Small intestine (tissue), 7 donors: ENCODE measurements around the gene TMEM219. TPM values are rescaled to one million over a fixed set of nuclear protein-coding genes. Genes with fewer than 3 reads are reported as not detected.
A peak's percentile ranks its signal among the peaks of the same experiment; 100 is the strongest.

Experiments
- DNase-seq, 2 donors: peaks; one replicate each; pipeline versions ENCODE4 v3.0.0 to v3.0.0-alpha.2; 2013
- FAIRE-seq: peaks from 2 replicates; lab custom pipeline; 2012; peaks lifted over from hg19 to GRCh38; lab: Jason Lieb, UNC
- H3K27ac ChIP-seq, 3 donors: one replicate each; pipeline ENCODE4 v1.5.1; 2013; ENCODE audit warnings: low read length in 2 of 3, mild to moderate bottlenecking in 2 of 3, control low read depth in 1 of 3, inconsistent platforms in 1 of 3, low read depth in 1 of 3, moderate library complexity in 1 of 3
- H3K27me3 ChIP-seq, 3 donors: one replicate each; pipeline ENCODE4 v1.6.1; 2013; ENCODE audit warnings: low read length in 3 of 3, inconsistent platforms in 1 of 3; ENCODE audit not compliant: control insufficient read depth in 3 of 3, insufficient read depth in 3 of 3
- H3K36me3 ChIP-seq, 3 donors: one replicate each; pipeline ENCODE4 v1.6.1; 2013; ENCODE audit warnings: low read length in 3 of 3, inconsistent platforms in 1 of 3, low read depth in 1 of 3, mild to moderate bottlenecking in 1 of 3, moderate library complexity in 1 of 3; ENCODE audit not compliant: control insufficient read depth in 3 of 3, insufficient read depth in 2 of 3
- H3K4me1 ChIP-seq, 3 donors: one replicate each; pipeline ENCODE4 v1.6.1; 2013; ENCODE audit warnings: low read length in 2 of 3, inconsistent platforms in 1 of 3, low read depth in 1 of 3, mild to moderate bottlenecking in 1 of 3, moderate library complexity in 1 of 3; ENCODE audit not compliant: control insufficient read depth in 3 of 3, insufficient read depth in 2 of 3
- H3K4me3 ChIP-seq, 3 donors: one replicate each; pipeline ENCODE4 v1.5.1; 2013; ENCODE audit warnings: low read length in 3 of 3, control low read depth in 1 of 3, inconsistent platforms in 1 of 3, low read depth in 1 of 3, mild to moderate bottlenecking in 1 of 3, moderate library complexity in 1 of 3
- H3K9me3 ChIP-seq, 2 donors: one replicate each; pipeline ENCODE4 v1.6.1; 2013; ENCODE audit warnings: low read depth in 1 of 2, low read length in 1 of 2; ENCODE audit not compliant: control insufficient read depth in 2 of 2, insufficient read depth in 1 of 2
- WGBS, 3 donors: extraction: QIAGEN DNeasy Blood & Tissue Kit; methylation state at CpG; one replicate each; pipeline ENCODE4 v1.1.7; 2013; 5-methylcytosine and 5-hydroxymethylcytosine counted together
- polyA plus RNA-seq, 4 donors: library from polyadenylated mRNA; stranded (reverse) in 3 of 4; unstranded in 1 of 4; fragments of 200-250 nt in 3 of 4; fragments of 120-200 nt in 1 of 4; gene quantifications; one replicate each; pipeline versions ENCODE4 v1.2.1 to v1.2.3, GENCODE V29; 2013
- donor health status: healthy with polysubstance abuse.
- donor health status: control.
- donor health status: control.
- donor health status: Bipolar disorder and iron deficiency.
- donor health status: healthy.

Gene TMEM219
- polyA plus RNA-seq, 4 donors, result 163 to 334 (median 242) TPM

- H3K36me3 ChIP-seq, result peaks cover 4 to 41% (median 8%) of the 10 kb centered on the region in 3 donors
- H3K27me3 ChIP-seq, result no peaks in the 10 kb centered on the region
- peak within 1 kb of the TSS; percentile 83 to 86 (median 83) for H3K4me3 ChIP-seq
- peak within 1 kb of the TSS; percentile 66 to 95 (median 80) for H3K27ac ChIP-seq
- DNase-seq (peak; percentile 97 to 99), FAIRE-seq (no peak)
- peaks cover 0 to 6% of the 10 kb centered on the region in 2 donors for H3K9me3 ChIP-seq
- H3K4me1 ChIP-seq, result peaks cover 0 to 24% (median 12%) of the 10 kb centered on the region in 3 donors
- 4 to 6% (median 6%) methylated on average over 55 to 75 of the region's 75 CpGs for WGBS, 3 donors
Observed at GRCh38 chr16:29973384-29974246, 11.7 kb downstream of the TMEM219 start, which contains the start of gene TAOK2. Gene TAOK2, plus strand, starts transcription at chr16:29973868. Its CDS starts 3,905 bp downstream, at chr16:29977773.

- DNase-seq (peak; percentile 24 to 52), FAIRE-seq (no peak)
- WGBS, 3 donors, result 2% methylated on average over 23 to 31 of the region's 31 CpGs
Observed at GRCh38 chr16:29974291-29975133, 12.6 kb downstream of the TMEM219 start.

GRCh38 chr16:29975134-29975538 lies 13.3 kb downstream of the TMEM219 start:
- peak overlapping the region in 2 of 3 donors; percentile 83 for H3K4me3 ChIP-seq
- H3K27me3 ChIP-seq, result no peaks in the 10 kb centered on the region
- peaks cover 0 to 24% (median 12%) of the 10 kb centered on the region in 3 donors for H3K4me1 ChIP-seq
- H3K27ac ChIP-seq, result peak overlapping the region in 1 of 3 donors; percentile 95
- DNase-seq, result no peak
- H3K9me3 ChIP-seq, result peaks cover 0 to 6% of the 10 kb centered on the region in 2 donors
- FAIRE-seq, result no peak
- H3K36me3 ChIP-seq, result peaks cover 4 to 43% (median 11%) of the 10 kb centered on the region in 3 donors
- 42 to 65% (median 54%) methylated on average over 5 of the region's 5 CpGs for WGBS, 3 donors

More at GRCh38 chr16:29974291-29975133, 12.6 kb downstream of the TMEM219 start:
- peaks cover 6 to 43% (median 7%) of the 10 kb centered on the region in 3 donors for H3K36me3 ChIP-seq
- H3K4me3 ChIP-seq, result peak overlapping the region; percentile 83 to 86 (median 83)
- H3K27me3 ChIP-seq, result no peaks in the 10 kb centered on the region
- H3K4me1 ChIP-seq, result peaks cover 0 to 24% (median 12%) of the 10 kb centered on the region in 3 donors
- peak overlapping the region in 2 of 3 donors; percentile 80 to 95 for H3K27ac ChIP-seq
- peaks cover 0 to 6% of the 10 kb centered on the region in 2 donors for H3K9me3 ChIP-seq

- FAIRE-seq, result no peak
- no peak for DNase-seq
- H3K27ac ChIP-seq, result peak overlapping the region in 1 of 3 donors; percentile 18
Observed at GRCh38 chr16:29975811-29976511, 14.1 kb downstream of the TMEM219 start.

GRCh38 chr16:29977063-29977825 lies 15.4 kb downstream of the TMEM219 start:
- Histone ChIP-seq H3K9me3 (peaks cover 0 to 6% of the 10 kb centered on the region in 2 donors), H3K4me3 (no peak overlapping the region), H3K36me3 (peaks cover 12 to 49% (median 20%) of the 10 kb centered on the region in 3 donors), H3K4me1 (peaks cover 0 to 24% (median 12%) of the 10 kb centered on the region in 3 donors), H3K27me3 (no peaks in the 10 kb centered on the region), H3K27ac (peak overlapping the region in 1 of 3 donors; percentile 12)
- DNase-seq (no peak), FAIRE-seq (no peak)
- 80 to 93% (median 88%) methylated on average over 9 of the region's 9 CpGs for WGBS, 3 donors

More at GRCh38 chr16:29975811-29976511, 14.1 kb downstream of the TMEM219 start:
- Histone ChIP-seq H3K4me3 (peak overlapping the region in 2 of 3 donors; percentile 83), H3K27me3 (no peaks in the 10 kb centered on the region), H3K9me3 (peaks cover 0 to 6% of the 10 kb centered on the region in 2 donors), H3K36me3 (peaks cover 4 to 45% (median 11%) of the 10 kb centered on the region in 3 donors), H3K4me1 (peaks cover 0 to 24% (median 12%) of the 10 kb centered on the region in 3 donors)
- 12 to 17% (median 13%) methylated on average over 6 of the region's 6 CpGs for whole genome bisulfite sequencing, 3 donors

- H3K9me3 ChIP-seq, result peaks cover 0 to 3% of the 10 kb centered on the region in 2 donors
- peak overlapping the region in 1 of 3 donors; percentile 8 for H3K27ac ChIP-seq
- peaks cover 0 to 24% (median 12%) of the 10 kb centered on the region in 3 donors for H3K4me1 ChIP-seq
- FAIRE-seq (no peak), DNase-seq (no peak)
- H3K36me3 ChIP-seq, result peaks cover 15 to 53% (median 28%) of the 10 kb centered on the region in 3 donors
- no peaks in the 10 kb centered on the region for H3K27me3 ChIP-seq
- WGBS, 3 donors, result 93 to 95% (median 94%) methylated on average over 9 of the region's 9 CpGs
- no peak overlapping the region for H3K4me3 ChIP-seq
Observed at GRCh38 chr16:29978081-29978480, 16.2 kb downstream of the TMEM219 start.

GRCh38 chr16:29978564-29979270 lies 16.8 kb downstream of the TMEM219 start:
- H3K27ac ChIP-seq, result peak overlapping the region in 1 of 3 donors; percentile 8
- DNase-seq (peak in 1 of 2 donors; percentile 64), FAIRE-seq (no peak)
- 89 to 92% (median 90%) methylated on average over 9 of the region's 9 CpGs for WGBS, 3 donors
- H3K4me1 ChIP-seq, result peaks cover 0 to 24% (median 12%) of the 10 kb centered on the region in 3 donors
- peaks cover 21 to 60% (median 34%) of the 10 kb centered on the region in 3 donors for H3K36me3 ChIP-seq
- no peaks in the 10 kb centered on the region for H3K27me3 ChIP-seq
- H3K9me3 ChIP-seq, result no peaks in the 10 kb centered on the region
- no peak overlapping the region for H3K4me3 ChIP-seq
